ENCODE data around the gene CNOT3.

Gene CNOT3

GRCh38 chr19:54155694-54156093 is 18.1 kb downstream of the CNOT3 start:
- H3K9me3 ChIP-seq (replicated peaks; ENCODE audit: insufficient read depth, low read length) = no peaks in the 10 kb centered on the region

GRCh38 chr19:54156490-54156889 is 18.9 kb downstream of the CNOT3 start:
- no peak overlapping the region for H3K27ac ChIP-seq (ENCODE audit: low read length)

More at GRCh38 chr19:54155694-54156093, 18.1 kb downstream of the CNOT3 start:
- TF ChIP-seq EZH2 (optimal IDR thresholded peaks at IDR 0.05; ENCODE audit: low read depth, low read length) (no peak), EZH2phosphoT487 (IDR thresholded peaks at IDR 0.05; ENCODE audit: low read length) (no peak), CTCF (IDR thresholded peaks at IDR 0.05; ENCODE audit: low read length) (no peak)
- Histone ChIP-seq H3K4me3 (ENCODE audit: low read length) (no peak overlapping the region), H3K79me2 (ENCODE audit: low read length) (peaks cover 27% of the 10 kb centered on the region), H3K4me2 (ENCODE audit: low read depth, low read length) (no peak overlapping the region), H3K9ac (ENCODE audit: low read length) (no peak overlapping the region), H3K9me2 (replicated peaks; ENCODE audit: insufficient read depth, low read length) (no peaks in the 10 kb centered on the region), H4K20me1 (ENCODE audit: insufficient read depth, low read length) (no peaks in the 10 kb centered on the region), H3K36me3 (replicated peaks; ENCODE audit: insufficient read depth, low read length) (peaks cover 8% of the 10 kb centered on the region; the same call in 1 of the 2 replicates), H3K4me1 (ENCODE audit: low read length) (peaks cover 10% of the 10 kb centered on the region; the same call in 1 of the 2 replicates), H2AFZ (ENCODE audit: low read length) (no peak overlapping the region), H3K27ac (ENCODE audit: low read length) (no peak overlapping the region), H3K27me3 (replicated peaks; ENCODE audit: insufficient read depth, low read length) (no peaks in the 10 kb centered on the region), H3F3A (ENCODE audit: insufficient read depth, low read length) (peaks cover 25% of the 10 kb centered on the region)
- no peak for DNase-seq

GRCh38 chr19:54156953-54157352 is 19.4 kb downstream of the CNOT3 start:
- no peaks in the 10 kb centered on the region for H3K9me3 ChIP-seq (replicated peaks; ENCODE audit: insufficient read depth, low read length)
- H3F3A ChIP-seq (ENCODE audit: insufficient read depth, low read length) = peaks cover 25% of the 10 kb centered on the region
- H3K9ac ChIP-seq (ENCODE audit: low read length) = no peak overlapping the region
- DNase-seq = no peak
- H3K27ac ChIP-seq (ENCODE audit: low read length) = no peak overlapping the region
- no peaks in the 10 kb centered on the region for H4K20me1 ChIP-seq (ENCODE audit: insufficient read depth, low read length)
- no peaks in the 10 kb centered on the region for H3K27me3 ChIP-seq (replicated peaks; ENCODE audit: insufficient read depth, low read length)
- no peak overlapping the region for H3K4me3 ChIP-seq (ENCODE audit: low read length)
- peaks cover 30% of the 10 kb centered on the region for H3K79me2 ChIP-seq (ENCODE audit: low read length)
- peaks cover 8% of the 10 kb centered on the region; the same call in 1 of the 2 replicates for H3K36me3 ChIP-seq (replicated peaks; ENCODE audit: insufficient read depth, low read length)
- H3K4me1 ChIP-seq (ENCODE audit: low read length) = peaks cover 10% of the 10 kb centered on the region; the same call in 1 of the 2 replicates
- H2AFZ ChIP-seq (ENCODE audit: low read length) = no peak overlapping the region
- H3K9me2 ChIP-seq (replicated peaks; ENCODE audit: insufficient read depth, low read length) = no peaks in the 10 kb centered on the region
- no peak for TF ChIP-seq CTCF (IDR thresholded peaks at IDR 0.05; ENCODE audit: low read length)
- TF ChIP-seq EZH2phosphoT487 (IDR thresholded peaks at IDR 0.05; ENCODE audit: low read length) = no peak
- no peak for TF ChIP-seq EZH2 (optimal IDR thresholded peaks at IDR 0.05; ENCODE audit: low read depth, low read length)
- no peak overlapping the region for H3K4me2 ChIP-seq (ENCODE audit: low read depth, low read length)

More at GRCh38 chr19:54156490-54156889, 18.9 kb downstream of the CNOT3 start:
- Histone ChIP-seq H3K27me3 (replicated peaks; ENCODE audit: insufficient read depth, low read length) (no peaks in the 10 kb centered on the region), H3K9me3 (replicated peaks; ENCODE audit: insufficient read depth, low read length) (no peaks in the 10 kb centered on the region), H3K9me2 (replicated peaks; ENCODE audit: insufficient read depth, low read length) (no peaks in the 10 kb centered on the region), H3K9ac (ENCODE audit: low read length) (no peak overlapping the region), H3K4me1 (ENCODE audit: low read length) (peaks cover 10% of the 10 kb centered on the region; the same call in 1 of the 2 replicates), H3F3A (ENCODE audit: insufficient read depth, low read length) (peaks cover 25% of the 10 kb centered on the region), H2AFZ (ENCODE audit: low read length) (no peak overlapping the region), H3K4me3 (ENCODE audit: low read length) (no peak overlapping the region), H3K4me2 (ENCODE audit: low read depth, low read length) (no peak overlapping the region), H3K36me3 (replicated peaks; ENCODE audit: insufficient read depth, low read length) (peaks cover 8% of the 10 kb centered on the region; the same call in 1 of the 2 replicates), H4K20me1 (ENCODE audit: insufficient read depth, low read length) (no peaks in the 10 kb centered on the region), H3K79me2 (ENCODE audit: low read length) (peaks cover 30% of the 10 kb centered on the region)
- TF ChIP-seq EZH2 (optimal IDR thresholded peaks at IDR 0.05; ENCODE audit: low read depth, low read length) (no peak), CTCF (IDR thresholded peaks at IDR 0.05; ENCODE audit: low read length) (no peak), EZH2phosphoT487 (IDR thresholded peaks at IDR 0.05; ENCODE audit: low read length) (no peak)
- no peak for DNase-seq
